Measurements from ENCODE around the gene PERM1.

- TF ChIP-seq CTCF (IDR thresholded peaks at IDR 0.05) (no peak), POLR2A (IDR thresholded peaks at IDR 0.05) (no peak)
Measured at GRCh38 chr1:985126-985525, 3.2 kb upstream of the PERM1 start.

Data from Peyer's patch (tissue), 4 donors.